Fibroblast of villous mesenchyme (primary cell): ENCODE measurements around the gene LCN10. TPM values are rescaled to one million over a fixed set of nuclear protein-coding genes. Genes with fewer than 3 reads are reported as not detected.

Experiments
- DNase-seq: peaks from one replicate; pipeline ENCODE4 v3.0.0-alpha.2; 2010; ENCODE audit warnings: low read depth
- H3K4me3 ChIP-seq: 2 replicates; pipeline ENCODE4 v1.5.1; 2011; ENCODE audit warnings: low read depth, mild to moderate bottlenecking, low read length
- CTCF ChIP-seq: IDR thresholded peaks from 2 replicates; pipeline ENCODE4 v1.5.1; 2012; ENCODE audit warnings: low read depth, mild to moderate bottlenecking, low read length; ENCODE audit not compliant: insufficient read depth
- total RNA-seq: library from RNA; depleted of rRNA; stranded (reverse); fragments of >200 nt; gene quantifications from 2 replicates; pipeline ENCODE4 v1.2.3, GENCODE V29; 2012

Gene LCN10
- total RNA-seq, 1 donor: under 0.01 TPM

GRCh38 chr9:136694872-136695247 is 47.9 kb downstream of the LCN10 start:
- TF ChIP-seq CTCF: no peak
- no peak for DNase-seq
- no peak overlapping the region for H3K4me3 ChIP-seq

GRCh38 chr9:136694163-136694871 is 48.4 kb downstream of the LCN10 start:
- TF ChIP-seq CTCF: peak; percentile 72
- peak; percentile 37 for DNase-seq
- H3K4me3 ChIP-seq: no peak overlapping the region

GRCh38 chr9:136693490-136694162 is 49.1 kb downstream of the LCN10 start:
- no peak for TF ChIP-seq CTCF
- H3K4me3 ChIP-seq: no peak overlapping the region
- peak; percentile 20 for DNase-seq

- no peak overlapping the region for H3K4me3 ChIP-seq
- DNase-seq: no peak
- TF ChIP-seq CTCF: no peak
Observed at GRCh38 chr9:136693135-136693489, 49.6 kb downstream of the LCN10 start.

- TF ChIP-seq CTCF: no peak
- DNase-seq: no peak
- no peak overlapping the region for H3K4me3 ChIP-seq
Observed at GRCh38 chr9:136692185-136693134, 50.3 kb downstream of the LCN10 start.

- DNase-seq: no peak
- no peak overlapping the region for H3K4me3 ChIP-seq
- no peak for TF ChIP-seq CTCF
Observed at GRCh38 chr9:136691316-136692184, 51.2 kb downstream of the LCN10 start.
